CD14-positive monocyte (primary cell): Measurements from ENCODE around the gene GNL3. TPM values are rescaled to one million over a fixed set of nuclear protein-coding genes. Genes with fewer than 3 reads are reported as not detected.

ENCODE experiments used
- DNase-seq, 3 donors: peaks; one replicate each; pipeline ENCODE4 v3.0.0-alpha.2; 2011 to 2022
- H2AFZ ChIP-seq: 2 replicates; pipeline ENCODE4 v1.6.0; 2012; ENCODE audit warnings: mild to moderate bottlenecking, low read depth, low read length, inconsistent platforms; ENCODE audit not compliant: insufficient read depth, poor library complexity, severe bottlenecking
- H3K27ac ChIP-seq, 2 donors: 1 replicate in 1 of 2; 2 replicates in 1 of 2; pipeline ENCODE4 v1.5.1; 2012 to 2013; ENCODE audit warnings: low read length in 2 of 2, control low read depth in 1 of 2, inconsistent platforms in 1 of 2, low read depth in 1 of 2, mild to moderate bottlenecking in 1 of 2
- H3K27me3 ChIP-seq, 2 donors: one replicate each; pipeline versions ENCODE4 v1.6.0 to v1.6.1; 2011 to 2013; ENCODE audit warnings: low read length in 2 of 2; ENCODE audit not compliant: control insufficient read depth in 2 of 2, insufficient read depth in 2 of 2
- H3K36me3 ChIP-seq, 2 donors: replicated peaks in 1 of 2; 1 replicate in 1 of 2; 2 replicates in 1 of 2; pipeline versions ENCODE4 v1.5.1 to v1.6.1; 2012 to 2013; ENCODE audit warnings: low read length in 2 of 2, control low read depth in 1 of 2, inconsistent platforms in 1 of 2, mild to moderate bottlenecking in 1 of 2; ENCODE audit not compliant: insufficient read depth in 2 of 2, control insufficient read depth in 1 of 2
- H3K4me1 ChIP-seq, 2 donors: 1 replicate in 1 of 2; 2 replicates in 1 of 2; pipeline versions ENCODE4 v1.5.1 to v1.6.1; 2012 to 2013; ENCODE audit warnings: low read length in 2 of 2, control low read depth in 1 of 2, inconsistent platforms in 1 of 2, mild to moderate bottlenecking in 1 of 2, moderate library complexity in 1 of 2; ENCODE audit not compliant: insufficient read depth in 2 of 2, control insufficient read depth in 1 of 2
- H3K4me2 ChIP-seq: replicated peaks from 2 replicates; pipeline ENCODE3; 2012; ENCODE audit warnings: low read length, moderate library complexity, mild to moderate bottlenecking; ENCODE audit not compliant: poor library complexity, severe bottlenecking; ENCODE audit errors: extremely low read depth
- H3K4me3 ChIP-seq, 3 experiments: fragments of 200-600 bp in 1 of 3; sonication (generic) in 1 of 3; replicated peaks in 1 of 3; 1 replicate in 2 of 3; 2 replicates in 1 of 3; pipeline ENCODE4 v1.5.1; 2011 to 2013; ENCODE audit warnings: low read length in 3 of 3, mild to moderate bottlenecking in 3 of 3, control low read depth in 2 of 3, low read depth in 2 of 3, inconsistent platforms in 1 of 3, moderate library complexity in 1 of 3
- H3K79me2 ChIP-seq: 2 replicates; pipeline ENCODE4 v1.6.0; 2012; ENCODE audit warnings: mild to moderate bottlenecking, control low read depth, inconsistent platforms, low read length, moderate library complexity; ENCODE audit not compliant: insufficient read depth
- H3K9ac ChIP-seq: 2 replicates; pipeline ENCODE4 v1.6.0; 2017; ENCODE audit warnings: low read length, mild to moderate bottlenecking; ENCODE audit not compliant: insufficient read depth, poor library complexity, severe bottlenecking
- H3K9me3 ChIP-seq, 2 donors: replicated peaks in 1 of 2; 1 replicate in 1 of 2; 2 replicates in 1 of 2; pipeline versions ENCODE4 v1.5.1 to v1.6.1; 2012 to 2013; ENCODE audit warnings: low read length in 2 of 2, control low read depth in 1 of 2; ENCODE audit not compliant: control insufficient read depth in 1 of 2, insufficient read depth in 1 of 2
- H4K20me1 ChIP-seq: 2 replicates; pipeline ENCODE4 v1.6.0; 2012; ENCODE audit warnings: mild to moderate bottlenecking, low read length, control low read depth, moderate library complexity; ENCODE audit not compliant: insufficient read depth
- H3K27ac Mint-ChIP-seq, 7 donors: one replicate each; pipeline ENCODE4 v1.8.0; 2020; ENCODE audit warnings: mild to moderate bottlenecking in 7 of 7, mixed read lengths in 7 of 7, moderate library complexity in 6 of 7, inconsistent platforms in 2 of 7
- H3K27me3 Mint-ChIP-seq, 3 donors: one replicate each; pipeline ENCODE4 v1.8.0; 2021 to 2022; ENCODE audit warnings: low read depth in 3 of 3, mild to moderate bottlenecking in 3 of 3, mixed read lengths in 3 of 3, moderate library complexity in 3 of 3, inconsistent platforms in 1 of 3
- H3K36me3 Mint-ChIP-seq, 2 donors: one replicate each; pipeline ENCODE4 v1.8.0; 2020; ENCODE audit warnings: mixed read lengths in 2 of 2, inconsistent platforms in 1 of 2, mild to moderate bottlenecking in 1 of 2
- H3K4me1 Mint-ChIP-seq: one replicate; pipeline ENCODE4 v1.8.0; 2020; ENCODE audit warnings: mild to moderate bottlenecking, mixed read lengths
- H3K4me3 Mint-ChIP-seq, 2 donors: one replicate each; pipeline ENCODE4 v1.8.0; 2020; ENCODE audit warnings: mild to moderate bottlenecking in 2 of 2, mixed read lengths in 2 of 2, moderate library complexity in 1 of 2
- H3K9me3 Mint-ChIP-seq, 7 donors: one replicate each; pipeline ENCODE4 v1.8.0; 2020 to 2022; ENCODE audit warnings: mixed read lengths in 7 of 7, mild to moderate bottlenecking in 6 of 7, moderate library complexity in 6 of 7, inconsistent platforms in 2 of 7
- WGBS: methylation state at CpG from one replicate; pipeline ENCODE4 v1.1.5; 2013; ENCODE audit warnings: missing lambda C conversion rate; ENCODE audit not compliant: insufficient coverage; 5-methylcytosine and 5-hydroxymethylcytosine counted together
- intact Hi-C, 2 donors: fragments of 100-400 bp; cut with micrococcal nuclease; formaldehyde crosslinking; loops; one replicate each; pipeline versions ENCODE4 v1.15.0 to v1.15.1; 2023
- polyA plus RNA-seq, 3 donors: library from polyadenylated mRNA; depleted of rRNA in 1 of 3; unstranded in 2 of 3; stranded (reverse) in 1 of 3; fragments of 300-500 nt in 2 of 3; fragments of >200 nt in 1 of 3; fragmentation: Illumina TruSeq in 2 of 3; gene quantifications; 1 replicate in 2 of 3; 2 replicates in 1 of 3; pipeline ENCODE4 v1.2.3, GENCODE V29; 2012 to 2021
- TF ChIP-seq, protein P1 (sequence below): fragments of 200-600 bp; IDR thresholded peaks from one replicate; pipeline ENCODE4 v1.8.0; 2022; ENCODE audit warnings: antibody characterized with exemption, mild to moderate bottlenecking

The GNL3 gene
- polyA plus RNA-seq, 3 donors = 13.4 to 18.7 (median 16.7) TPM

- Mint-ChIP-seq H3K27me3 (peaks cover 0 to 2% (median 0%) of the 10 kb centered on the region in 3 donors), H3K36me3 (peaks cover 48 to 59% of the 10 kb centered on the region in 2 donors), H3K4me1 (peaks cover 50% of the 10 kb centered on the region), H3K4me3 (no peak overlapping the region), H3K9me3 (no peaks in the 10 kb centered on the region), H3K27ac (peak overlapping the region in 6 of 7 donors; percentile 3 to 78 (median 37))
- Histone ChIP-seq H3K36me3 (peaks cover 49 to 61% of the 10 kb centered on the region in 2 donors), H3K9me3 (no peaks in the 10 kb centered on the region), H4K20me1 (peaks cover 61% of the 10 kb centered on the region), H3K27me3 (no peaks in the 10 kb centered on the region), H3K4me1 (peaks cover 42 to 49% of the 10 kb centered on the region in 2 donors), H3K4me3 (no peak overlapping the region), H3K4me2 (no peak overlapping the region), H3K79me2 (peaks cover 73% of the 10 kb centered on the region), H2AFZ (no peak overlapping the region), H3K27ac (peak overlapping the region in 1 of 2 donors; percentile 66), H3K9ac (no peak overlapping the region)
- TF ChIP-seq, protein P1, sequence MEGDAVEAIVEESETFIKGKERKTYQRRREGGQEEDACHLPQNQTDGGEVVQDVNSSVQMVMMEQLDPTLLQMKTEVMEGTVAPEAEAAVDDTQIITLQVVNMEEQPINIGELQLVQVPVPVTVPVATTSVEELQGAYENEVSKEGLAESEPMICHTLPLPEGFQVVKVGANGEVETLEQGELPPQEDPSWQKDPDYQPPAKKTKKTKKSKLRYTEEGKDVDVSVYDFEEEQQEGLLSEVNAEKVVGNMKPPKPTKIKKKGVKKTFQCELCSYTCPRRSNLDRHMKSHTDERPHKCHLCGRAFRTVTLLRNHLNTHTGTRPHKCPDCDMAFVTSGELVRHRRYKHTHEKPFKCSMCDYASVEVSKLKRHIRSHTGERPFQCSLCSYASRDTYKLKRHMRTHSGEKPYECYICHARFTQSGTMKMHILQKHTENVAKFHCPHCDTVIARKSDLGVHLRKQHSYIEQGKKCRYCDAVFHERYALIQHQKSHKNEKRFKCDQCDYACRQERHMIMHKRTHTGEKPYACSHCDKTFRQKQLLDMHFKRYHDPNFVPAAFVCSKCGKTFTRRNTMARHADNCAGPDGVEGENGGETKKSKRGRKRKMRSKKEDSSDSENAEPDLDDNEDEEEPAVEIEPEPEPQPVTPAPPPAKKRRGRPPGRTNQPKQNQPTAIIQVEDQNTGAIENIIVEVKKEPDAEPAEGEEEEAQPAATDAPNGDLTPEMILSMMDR = no peak
- DNase-seq = no peak
- WGBS = no CpG with 5 or more reads among the region's 1 CpG
- intact Hi-C loops = loop anchor here in 1 of 2 donors (10.0 kb wide), 1 partner anchor 145 kb away; the partner anchor contains the start of genes NT5DC2 and UQCC5
Observed at GRCh38 chr3:52679811-52680210, 6.0 kb upstream of the GNL3 start.

- Mint-ChIP-seq H3K4me3 (peak overlapping the region; percentile 67 to 88), H3K4me1 (peaks cover 59% of the 10 kb centered on the region), H3K27me3 (peaks cover 0 to 2% (median 0%) of the 10 kb centered on the region in 3 donors), H3K36me3 (peaks cover 34 to 44% of the 10 kb centered on the region in 2 donors), H3K27ac (peak overlapping the region; percentile 82 to 95 (median 85)), H3K9me3 (no peaks in the 10 kb centered on the region)
- H3K4me1 ChIP-seq = peaks cover 49 to 60% of the 10 kb centered on the region in 2 donors
- peak overlapping the region; percentile 67 for H3K4me2 ChIP-seq
- TF ChIP-seq, protein P1 = no peak
- H3K4me3 ChIP-seq = peak overlapping the region; percentile 16 to 62 (median 36)
- no peaks in the 10 kb centered on the region for H3K27me3 ChIP-seq
- peak overlapping the region in 1 of 2 donors; percentile 78 for H3K27ac ChIP-seq
- intact Hi-C loops = loop anchor here in 1 of 2 donors (10.0 kb wide), 1 partner anchor 147 kb away; the partner anchor contains the start of genes NT5DC2 and UQCC5
- no CpG with 5 or more reads among the region's 3 CpGs for WGBS
- peaks cover 33 to 45% of the 10 kb centered on the region in 2 donors for H3K36me3 ChIP-seq
- H3K79me2 ChIP-seq = peaks cover 83% of the 10 kb centered on the region
- H2AFZ ChIP-seq = peak overlapping the region; percentile 44
- peak in 2 of 3 donors; percentile 30 to 43 for DNase-seq
- peak overlapping the region; percentile 5 for H3K9ac ChIP-seq
- H4K20me1 ChIP-seq = peaks cover 53% of the 10 kb centered on the region
- H3K9me3 ChIP-seq = no peaks in the 10 kb centered on the region
Observed at GRCh38 chr3:52681596-52681995, 4.2 kb upstream of the GNL3 start.
